Activated naive CD8-positive, alpha-beta T cell treated with anti-CD3 and anti-CD28 coated beads for 36 hours (primary cell): Measurements from ENCODE around the gene NEDD4L. TPM values are rescaled to one million over a fixed set of nuclear protein-coding genes. Genes with fewer than 3 reads are reported as not detected.

ENCODE experiments used
- DNase-seq: peaks from one replicate; pipeline ENCODE4 v3.0.0; 2021
- H3K27ac Mint-ChIP-seq: one replicate; pipeline ENCODE4 v1.8.0; 2022; ENCODE audit warnings: mild to moderate bottlenecking, moderate library complexity, mixed read lengths
- H3K27me3 Mint-ChIP-seq: one replicate; pipeline ENCODE4 v1.8.0; 2022; ENCODE audit warnings: mild to moderate bottlenecking, mixed read lengths
- H3K36me3 Mint-ChIP-seq: one replicate; pipeline ENCODE4 v1.8.0; 2021; ENCODE audit warnings: mild to moderate bottlenecking, mixed read lengths
- H3K4me1 Mint-ChIP-seq: one replicate; pipeline ENCODE4 v1.8.0; 2021; ENCODE audit warnings: mixed read lengths
- H3K4me3 Mint-ChIP-seq: one replicate; pipeline ENCODE4 v1.8.0; 2022; ENCODE audit warnings: mild to moderate bottlenecking, moderate library complexity, mixed read lengths
- H3K9me3 Mint-ChIP-seq: one replicate; pipeline ENCODE4 v1.8.0; 2022; ENCODE audit warnings: mixed read lengths
- total RNA-seq, 2 experiments: library from RNA; stranded (reverse); gene quantifications; one replicate each; pipeline ENCODE4 v1.2.3, GENCODE V29; 2021

Gene NEDD4L
- total RNA-seq, 2 experiments from 2014 or later, result 10.5 to 14.4 TPM

- peaks cover 4% of the 10 kb centered on the region for H3K36me3 Mint-ChIP-seq
- H3K4me1 Mint-ChIP-seq, result peaks cover 4% of the 10 kb centered on the region
- H3K9me3 Mint-ChIP-seq, result peaks cover 2% of the 10 kb centered on the region
- no peak overlapping the region for H3K4me3 Mint-ChIP-seq
- H3K27me3 Mint-ChIP-seq, result peaks cover 1% of the 10 kb centered on the region
- H3K27ac Mint-ChIP-seq, result no peak overlapping the region
- peak; percentile 3 for DNase-seq
Observed at GRCh38 chr18:58087928-58088690, 44.1 kb downstream of the NEDD4L start.

GRCh38 chr18:58088691-58089065, 44.7 kb downstream of the NEDD4L start:
- Mint-ChIP-seq H3K27ac (no peak overlapping the region), H3K36me3 (peaks cover 4% of the 10 kb centered on the region), H3K27me3 (no peaks in the 10 kb centered on the region), H3K4me3 (no peak overlapping the region), H3K4me1 (peaks cover 4% of the 10 kb centered on the region), H3K9me3 (peaks cover 1% of the 10 kb centered on the region)
- no peak for DNase-seq

GRCh38 chr18:58091099-58091611, 47.1 kb downstream of the NEDD4L start:
- H3K27ac Mint-ChIP-seq, result no peak overlapping the region
- H3K4me1 Mint-ChIP-seq, result peaks cover 4% of the 10 kb centered on the region
- no peak overlapping the region for H3K4me3 Mint-ChIP-seq
- H3K9me3 Mint-ChIP-seq, result peaks cover 1% of the 10 kb centered on the region
- peaks cover 3% of the 10 kb centered on the region for H3K27me3 Mint-ChIP-seq
- no peaks in the 10 kb centered on the region for H3K36me3 Mint-ChIP-seq
- no peak for DNase-seq

GRCh38 chr18:58093311-58093803, 49.3 kb downstream of the NEDD4L start:
- H3K27ac Mint-ChIP-seq, result no peak overlapping the region
- no peaks in the 10 kb centered on the region for H3K36me3 Mint-ChIP-seq
- no peak overlapping the region for H3K4me3 Mint-ChIP-seq
- no peak for DNase-seq
- no peaks in the 10 kb centered on the region for H3K4me1 Mint-ChIP-seq
- no peaks in the 10 kb centered on the region for H3K9me3 Mint-ChIP-seq
- H3K27me3 Mint-ChIP-seq, result peaks cover 3% of the 10 kb centered on the region

- no peak overlapping the region for H3K27ac Mint-ChIP-seq
- no peak overlapping the region for H3K4me3 Mint-ChIP-seq
- peaks cover 3% of the 10 kb centered on the region for H3K27me3 Mint-ChIP-seq
- no peaks in the 10 kb centered on the region for H3K9me3 Mint-ChIP-seq
- no peaks in the 10 kb centered on the region for H3K36me3 Mint-ChIP-seq
- DNase-seq, result no peak
- H3K4me1 Mint-ChIP-seq, result no peaks in the 10 kb centered on the region
Observed at GRCh38 chr18:58095222-58095621, 51.2 kb downstream of the NEDD4L start.

GRCh38 chr18:58095655-58096054, 51.6 kb downstream of the NEDD4L start:
- Mint-ChIP-seq H3K36me3 (no peaks in the 10 kb centered on the region), H3K9me3 (no peaks in the 10 kb centered on the region), H3K27me3 (peaks cover 3% of the 10 kb centered on the region), H3K4me3 (no peak overlapping the region), H3K4me1 (no peaks in the 10 kb centered on the region), H3K27ac (no peak overlapping the region)
- DNase-seq, result no peak

GRCh38 chr18:58096658-58097057, 52.6 kb downstream of the NEDD4L start:
- Mint-ChIP-seq H3K4me1 (no peaks in the 10 kb centered on the region), H3K27ac (no peak overlapping the region), H3K9me3 (no peaks in the 10 kb centered on the region), H3K36me3 (no peaks in the 10 kb centered on the region), H3K4me3 (no peak overlapping the region), H3K27me3 (peaks cover 8% of the 10 kb centered on the region)
- DNase-seq, result no peak

GRCh38 chr18:58097121-58097906, 53.3 kb downstream of the NEDD4L start:
- no peaks in the 10 kb centered on the region for H3K9me3 Mint-ChIP-seq
- DNase-seq, result no peak
- H3K27ac Mint-ChIP-seq, result no peak overlapping the region
- peaks cover 8% of the 10 kb centered on the region for H3K27me3 Mint-ChIP-seq
- H3K4me3 Mint-ChIP-seq, result no peak overlapping the region
- H3K36me3 Mint-ChIP-seq, result no peaks in the 10 kb centered on the region
- H3K4me1 Mint-ChIP-seq, result no peaks in the 10 kb centered on the region

GRCh38 chr18:58097907-58098166, 53.8 kb downstream of the NEDD4L start:
- H3K9me3 Mint-ChIP-seq, result no peaks in the 10 kb centered on the region
- H3K27ac Mint-ChIP-seq, result no peak overlapping the region
- no peak overlapping the region for H3K4me3 Mint-ChIP-seq
- no peaks in the 10 kb centered on the region for H3K4me1 Mint-ChIP-seq
- no peak for DNase-seq
- H3K36me3 Mint-ChIP-seq, result no peaks in the 10 kb centered on the region
- peaks cover 8% of the 10 kb centered on the region for H3K27me3 Mint-ChIP-seq

- DNase-seq, result no peak
- H3K27me3 Mint-ChIP-seq, result peaks cover 14% of the 10 kb centered on the region
- no peaks in the 10 kb centered on the region for H3K9me3 Mint-ChIP-seq
- H3K36me3 Mint-ChIP-seq, result no peaks in the 10 kb centered on the region
- no peak overlapping the region for H3K27ac Mint-ChIP-seq
- peaks cover 3% of the 10 kb centered on the region for H3K4me1 Mint-ChIP-seq
- H3K4me3 Mint-ChIP-seq, result no peak overlapping the region
Observed at GRCh38 chr18:58098706-58099105, 54.7 kb downstream of the NEDD4L start.

- no peak overlapping the region for H3K4me3 Mint-ChIP-seq
- no peak overlapping the region for H3K27ac Mint-ChIP-seq
- H3K36me3 Mint-ChIP-seq, result no peaks in the 10 kb centered on the region
- no peaks in the 10 kb centered on the region for H3K9me3 Mint-ChIP-seq
- no peak for DNase-seq
- H3K27me3 Mint-ChIP-seq, result peaks cover 23% of the 10 kb centered on the region
- peaks cover 9% of the 10 kb centered on the region for H3K4me1 Mint-ChIP-seq
Observed at GRCh38 chr18:58100154-58100553, 56.1 kb downstream of the NEDD4L start.

- no peak for DNase-seq
- Mint-ChIP-seq H3K4me3 (no peak overlapping the region), H3K27me3 (peaks cover 27% of the 10 kb centered on the region), H3K9me3 (no peaks in the 10 kb centered on the region), H3K4me1 (peaks cover 9% of the 10 kb centered on the region), H3K36me3 (no peaks in the 10 kb centered on the region), H3K27ac (no peak overlapping the region)
Observed at GRCh38 chr18:58101291-58101794, 57.3 kb downstream of the NEDD4L start.

- DNase-seq, result no peak
- H3K4me1 Mint-ChIP-seq, result peaks cover 9% of the 10 kb centered on the region
- H3K9me3 Mint-ChIP-seq, result no peaks in the 10 kb centered on the region
- H3K27me3 Mint-ChIP-seq, result peaks cover 27% of the 10 kb centered on the region
- H3K36me3 Mint-ChIP-seq, result no peaks in the 10 kb centered on the region
- no peak overlapping the region for H3K4me3 Mint-ChIP-seq
- H3K27ac Mint-ChIP-seq, result no peak overlapping the region
Observed at GRCh38 chr18:58102018-58102417, 58.0 kb downstream of the NEDD4L start.

GRCh38 chr18:58102875-58103274, 58.8 kb downstream of the NEDD4L start:
- H3K4me1 Mint-ChIP-seq, result peaks cover 9% of the 10 kb centered on the region
- H3K36me3 Mint-ChIP-seq, result no peaks in the 10 kb centered on the region
- H3K27ac Mint-ChIP-seq, result no peak overlapping the region

GRCh38 chr18:58103339-58103985, 59.4 kb downstream of the NEDD4L start:
- no peaks in the 10 kb centered on the region for H3K36me3 Mint-ChIP-seq
- H3K27me3 Mint-ChIP-seq, result peaks cover 27% of the 10 kb centered on the region
- H3K27ac Mint-ChIP-seq, result peak overlapping the region; percentile 11
- no peak for DNase-seq
- H3K9me3 Mint-ChIP-seq, result no peaks in the 10 kb centered on the region
- H3K4me1 Mint-ChIP-seq, result peaks cover 9% of the 10 kb centered on the region
- H3K4me3 Mint-ChIP-seq, result no peak overlapping the region

More at GRCh38 chr18:58102875-58103274, 58.8 kb downstream of the NEDD4L start:
- Mint-ChIP-seq H3K9me3 (no peaks in the 10 kb centered on the region), H3K27me3 (peaks cover 27% of the 10 kb centered on the region), H3K4me3 (no peak overlapping the region)
- no peak for DNase-seq
